Endodermal cell (in vitro differentiated cells): ENCODE measurements around the gene TCP11. TPM values are rescaled to one million over a fixed set of nuclear protein-coding genes. Genes with fewer than 3 reads are reported as not detected.
A peak's percentile ranks its signal among the peaks of the same experiment; 100 is the strongest.

Source experiments
- DNase-seq: peaks from one replicate; pipeline ENCODE4 v3.0.0-alpha.2; 2017
- H3K27ac ChIP-seq: 2 replicates; pipeline ENCODE4 v1.5.1; 2013; ENCODE audit warnings: mild to moderate bottlenecking, low read depth, low read length, moderate library complexity
- H3K27me3 ChIP-seq: 2 replicates; pipeline ENCODE4 v1.6.1; 2013; ENCODE audit warnings: mild to moderate bottlenecking, low read length, moderate library complexity; ENCODE audit not compliant: insufficient read depth, control insufficient read depth, poor library complexity, severe bottlenecking
- H3K36me3 ChIP-seq: 2 replicates; pipeline ENCODE4 v1.7.0; 2013; ENCODE audit warnings: mild to moderate bottlenecking, low read length, moderate library complexity; ENCODE audit not compliant: control insufficient read depth, insufficient read depth
- H3K4me1 ChIP-seq: one replicate; pipeline ENCODE4 v1.7.0; 2013; ENCODE audit warnings: low read length; ENCODE audit not compliant: control insufficient read depth, insufficient read depth
- H3K4me3 ChIP-seq: 2 replicates; pipeline ENCODE4 v1.5.1; 2013; ENCODE audit warnings: mild to moderate bottlenecking, low read length, moderate library complexity
- H3K9ac ChIP-seq: 2 replicates; pipeline ENCODE4 v1.6.1; 2013; ENCODE audit warnings: mild to moderate bottlenecking, low read length, moderate library complexity; ENCODE audit not compliant: poor library complexity, severe bottlenecking; ENCODE audit errors: extremely low read depth
- H3K9me3 ChIP-seq: 2 replicates; pipeline ENCODE4 v1.6.1; 2013; ENCODE audit warnings: mild to moderate bottlenecking, low read length, moderate library complexity; ENCODE audit not compliant: control insufficient read depth
- H3K27ac Mint-ChIP-seq: 2 replicates; pipeline ENCODE4 v1.8.0; 2020; ENCODE audit warnings: mixed read lengths
- H3K27me3 Mint-ChIP-seq: 2 replicates; pipeline ENCODE4 v1.8.0; 2021; ENCODE audit warnings: mild to moderate bottlenecking, mixed read lengths; ENCODE audit not compliant: insufficient read depth
- H3K36me3 Mint-ChIP-seq: 2 replicates; pipeline ENCODE4 v1.8.0; 2020; ENCODE audit warnings: low read depth, mixed read lengths
- H3K4me1 Mint-ChIP-seq: 2 replicates; pipeline ENCODE4 v1.8.0; 2020; ENCODE audit warnings: mixed read lengths
- H3K4me3 Mint-ChIP-seq: 2 replicates; pipeline ENCODE4 v1.8.0; 2020; ENCODE audit warnings: mild to moderate bottlenecking, moderate library complexity, mixed read lengths
- H3K9me3 Mint-ChIP-seq: 2 replicates; pipeline ENCODE4 v1.8.0; 2020; ENCODE audit warnings: mild to moderate bottlenecking, mixed read lengths
- CTCF ChIP-seq: fragments of 200-600 bp; sonication (generic); conservative IDR thresholded peaks from 2 replicates; pipeline ENCODE4 v1.5.0; 2021; ENCODE audit warnings: antibody characterized with exemption, mild to moderate bottlenecking
- WGBS, 2 experiments: methylation state at CpG; one replicate each; pipeline versions ENCODE4 v1.1.5 to v1.1.7; 2013; ENCODE audit warnings: missing lambda C conversion rate in 2 of 2, mixed read lengths in 1 of 2; ENCODE audit not compliant: insufficient coverage in 1 of 2, insufficient read length in 1 of 2; 5-methylcytosine and 5-hydroxymethylcytosine counted together
- total RNA-seq, 2 donors: library from RNA; stranded (reverse); fragmentation: NEBNext Ultra II Directional in 1 of 2; extraction: Animal tissue kit (Norgen Biotek cat#: 25700) in 1 of 2; gene quantifications; 2 replicates in 1 of 2; 3 replicates in 1 of 2; pipeline ENCODE4 v1.2.1, GENCODE V29; 2021

Gene TCP11
- total RNA-seq, 2 donors from 2014 or later: not detected

DNA sequence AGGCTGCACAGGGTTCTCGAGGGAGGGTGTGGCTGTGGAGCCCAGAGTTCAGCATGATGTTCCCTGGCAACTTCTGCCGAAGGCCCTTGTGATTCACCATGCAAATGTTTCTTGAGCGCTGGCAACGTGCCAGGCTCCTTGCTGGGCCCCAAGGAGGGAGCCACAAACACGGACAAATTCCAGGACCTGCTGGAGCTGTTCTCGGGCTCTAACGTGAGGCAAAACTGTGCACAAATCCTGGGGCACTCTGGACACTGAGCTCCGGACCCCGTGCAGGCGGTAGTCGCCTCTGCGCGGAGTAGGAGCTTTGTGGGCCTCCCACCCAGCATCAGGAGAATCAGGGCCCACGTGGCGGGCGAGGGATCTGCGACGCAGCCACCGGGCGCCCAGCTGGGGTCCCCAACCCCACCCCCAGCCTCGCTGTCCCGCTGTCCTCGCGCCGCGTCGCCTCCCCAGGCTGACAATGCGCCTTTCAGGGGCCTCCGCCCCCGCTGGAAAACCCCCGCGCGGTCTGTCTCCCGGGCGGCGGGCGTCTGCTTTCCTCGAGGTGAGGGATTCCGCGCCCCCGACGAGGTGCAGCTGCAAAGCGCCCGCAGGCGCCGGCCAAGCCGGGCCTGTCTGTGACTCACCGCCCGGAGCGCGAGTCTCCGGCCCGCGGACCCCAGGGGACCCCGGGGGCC is 40.9 kb upstream of the TCP11 start:
- no peak overlapping the region for H3K27ac Mint-ChIP-seq
- H3K9me3 Mint-ChIP-seq: no peaks in the 10 kb centered on the region
- Histone ChIP-seq H3K4me1 (peaks cover 4% of the 10 kb centered on the region), H3K9ac (no peak overlapping the region), H3K36me3 (no peaks in the 10 kb centered on the region), H3K4me3 (no peak overlapping the region), H3K27me3 (peaks cover 87% of the 10 kb centered on the region), H3K9me3 (no peaks in the 10 kb centered on the region), H3K27ac (no peak overlapping the region)
- H3K4me3 Mint-ChIP-seq: no peak overlapping the region
- no peak for TF ChIP-seq CTCF
- WGBS, 2 experiments: 53 to 55% methylated on average over 24 to 55 of the region's 55 CpGs
- H3K36me3 Mint-ChIP-seq: no peaks in the 10 kb centered on the region
- peaks cover 65% of the 10 kb centered on the region for H3K27me3 Mint-ChIP-seq
- H3K4me1 Mint-ChIP-seq: peaks cover 19% of the 10 kb centered on the region
- DNase-seq: peak; percentile 73

GRCh38 chr6:35181308-35181932 is 40.3 kb upstream of the TCP11 start:
- Mint-ChIP-seq H3K4me1 (peaks cover 19% of the 10 kb centered on the region), H3K9me3 (no peaks in the 10 kb centered on the region), H3K27ac (no peak overlapping the region), H3K36me3 (no peaks in the 10 kb centered on the region), H3K27me3 (peaks cover 60% of the 10 kb centered on the region), H3K4me3 (no peak overlapping the region)
- Histone ChIP-seq H3K27ac (no peak overlapping the region), H3K36me3 (no peaks in the 10 kb centered on the region), H3K4me3 (no peak overlapping the region), H3K27me3 (peaks cover 80% of the 10 kb centered on the region), H3K4me1 (peaks cover 4% of the 10 kb centered on the region), H3K9ac (no peak overlapping the region), H3K9me3 (no peaks in the 10 kb centered on the region)
- TF ChIP-seq CTCF: no peak
- WGBS, 2 experiments: 73 to 85% methylated on average over 3 to 5 of the region's 5 CpGs
- no peak for DNase-seq

DNA sequence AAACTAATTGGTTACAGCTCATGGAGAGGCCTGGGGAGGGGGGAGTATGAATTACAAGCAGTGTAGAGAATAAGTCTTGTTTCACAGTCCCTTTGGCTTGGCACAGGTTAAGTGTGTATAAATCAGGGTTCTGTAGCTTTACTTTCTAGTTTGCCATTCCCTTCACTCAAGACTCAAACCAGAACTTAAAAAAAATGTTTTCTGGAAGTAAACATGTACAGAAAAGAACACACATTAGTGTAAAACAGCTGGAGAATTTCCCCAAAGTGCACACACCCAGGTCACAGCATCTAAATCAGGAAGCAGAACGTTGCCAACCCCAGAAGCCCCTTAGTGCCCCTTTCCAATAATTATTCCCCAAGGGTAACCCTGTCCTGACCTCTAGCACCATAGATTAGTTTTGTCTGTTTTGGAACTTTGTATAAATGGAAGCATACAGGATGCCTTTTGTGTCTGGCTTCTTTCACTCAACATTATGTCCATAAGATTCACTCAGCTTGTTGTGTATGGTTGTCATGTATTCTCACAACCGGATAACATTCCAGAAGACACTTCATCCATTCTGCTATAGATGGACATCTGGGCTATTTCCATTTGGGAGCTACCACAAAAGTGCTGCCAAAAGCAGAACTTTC is 38.9 kb upstream of the TCP11 start:
- Mint-ChIP-seq H3K4me3 (no peak overlapping the region), H3K4me1 (peaks cover 16% of the 10 kb centered on the region), H3K9me3 (no peaks in the 10 kb centered on the region), H3K27me3 (peaks cover 51% of the 10 kb centered on the region), H3K27ac (no peak overlapping the region), H3K36me3 (no peaks in the 10 kb centered on the region)
- Histone ChIP-seq H3K4me1 (peaks cover 4% of the 10 kb centered on the region), H3K27ac (no peak overlapping the region), H3K36me3 (no peaks in the 10 kb centered on the region), H3K27me3 (peaks cover 68% of the 10 kb centered on the region), H3K9ac (no peak overlapping the region), H3K9me3 (no peaks in the 10 kb centered on the region), H3K4me3 (no peak overlapping the region)
- DNase-seq: no peak
- WGBS, 2 experiments: 97% methylated on average over 2 of the region's 2 CpGs; no CpG with 5 or more reads in 1 of the 2 experiments
- TF ChIP-seq CTCF: no peak
